KOPT-K1 (cell line): ENCODE measurements around the gene CPA1.

Experiments used
- H3K27ac ChIP-seq: fragments of 200-600 bp; sonication (generic); 2 replicates; pipeline ENCODE4 v1.5.1; 2016; ENCODE audit warnings: antibody characterized with exemption, mild to moderate bottlenecking, low read depth, low read length; ENCODE audit not compliant: poor library complexity, severe bottlenecking
- H3K36me3 ChIP-seq: fragments of 200-600 bp; sonication (generic); 2 replicates; pipeline ENCODE4 v1.5.1; 2017; ENCODE audit warnings: antibody characterized with exemption, mild to moderate bottlenecking, low read length, moderate library complexity; ENCODE audit not compliant: insufficient read depth
- H3K9me3 ChIP-seq: fragments of 200-600 bp; sonication (generic); 2 replicates; pipeline ENCODE4 v1.5.1; 2017; ENCODE audit warnings: antibody characterized with exemption, low read length, mild to moderate bottlenecking; ENCODE audit not compliant: insufficient read depth, poor library complexity, severe bottlenecking

Gene CPA1

DNA sequence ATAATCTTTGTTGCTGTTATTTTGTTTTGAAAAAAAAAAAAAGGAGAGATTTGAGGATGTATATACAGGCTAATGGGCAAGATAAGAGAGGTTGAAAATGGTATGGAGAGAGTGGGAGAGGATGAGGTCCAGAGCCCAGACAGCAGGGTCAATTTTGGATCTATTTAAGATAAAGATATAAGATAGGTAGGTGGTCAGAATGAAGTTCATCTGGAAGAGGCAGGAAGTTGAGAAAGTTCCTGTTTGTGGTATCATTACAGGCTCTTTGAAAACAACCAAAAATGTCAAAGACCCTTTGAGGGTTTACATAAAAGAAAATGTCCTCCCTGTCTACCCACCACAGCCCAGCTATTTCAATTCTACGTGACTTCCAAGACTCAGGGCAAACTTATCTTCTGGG lies 53.0 kb downstream of the CPA1 start:
- no peaks in the 10 kb centered on the region; the same call in 1 of the 2 replicates for H3K36me3 ChIP-seq
- no peaks in the 10 kb centered on the region for H3K9me3 ChIP-seq
- H3K27ac ChIP-seq = peak overlapping the region; percentile 27

DNA sequence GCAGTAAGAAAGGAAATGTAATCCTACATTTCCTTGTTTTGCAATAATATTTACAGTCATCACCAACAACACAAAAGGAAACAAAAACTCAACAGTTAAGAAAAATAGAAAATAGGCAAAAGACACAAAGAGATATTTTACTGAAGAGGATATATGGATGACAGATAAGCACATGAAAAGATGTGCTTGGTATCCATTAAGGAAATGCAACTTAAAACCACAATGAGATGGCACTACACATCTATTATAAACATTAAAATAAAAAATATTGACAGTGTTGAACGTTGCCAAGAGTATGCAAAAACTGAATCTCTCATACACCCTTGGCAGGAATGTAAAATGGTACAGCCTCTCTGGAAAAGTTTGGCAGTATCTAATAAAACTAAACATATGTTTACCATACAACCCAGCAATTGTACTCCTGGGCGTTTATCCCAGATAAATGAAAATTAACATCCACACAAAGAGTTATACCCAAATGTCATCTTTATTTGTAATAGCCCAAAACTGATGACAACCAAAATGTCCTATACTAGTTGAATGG lies 55.1 kb downstream of the CPA1 start:
- Histone ChIP-seq H3K27ac (no peak overlapping the region), H3K9me3 (no peaks in the 10 kb centered on the region), H3K36me3 (no peaks in the 10 kb centered on the region; the same call in 1 of the 2 replicates)

DNA sequence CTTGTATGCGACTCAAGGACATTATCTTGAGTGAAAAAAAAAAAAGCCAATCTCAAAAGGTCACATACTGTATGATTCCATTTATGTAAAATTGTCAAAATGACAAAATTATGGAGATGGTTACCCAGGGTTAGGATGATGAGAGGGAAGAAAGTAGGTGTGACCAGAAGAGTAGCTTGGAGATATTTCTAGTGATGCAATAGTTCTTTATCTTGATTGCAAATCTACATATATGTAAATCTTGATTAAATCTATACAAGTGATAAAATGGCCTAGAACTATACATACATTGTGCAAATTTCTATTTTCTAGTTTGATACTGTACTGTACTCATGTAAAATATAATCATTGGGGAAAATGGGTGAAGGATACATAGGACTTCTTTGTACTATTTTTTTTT lies 56.0 kb downstream of the CPA1 start:
- Histone ChIP-seq H3K36me3 (no peaks in the 10 kb centered on the region; the same call in 1 of the 2 replicates), H3K9me3 (no peaks in the 10 kb centered on the region), H3K27ac (no peak overlapping the region)
